CD14-positive monocyte (primary cell): ENCODE measurements around the gene RAB24. TPM values are rescaled to one million over a fixed set of nuclear protein-coding genes. Genes with fewer than 3 reads are reported as not detected.
A peak's percentile ranks its signal among the peaks of the same experiment; 100 is the strongest.

Source experiments
- DNase-seq, 3 donors: peaks; one replicate each; pipeline ENCODE4 v3.0.0-alpha.2; 2011 to 2022
- H2AFZ ChIP-seq: 2 replicates; pipeline ENCODE4 v1.6.0; 2012; ENCODE audit warnings: mild to moderate bottlenecking, low read depth, low read length, inconsistent platforms; ENCODE audit not compliant: insufficient read depth, poor library complexity, severe bottlenecking
- H3K27ac ChIP-seq, 2 donors: 1 replicate in 1 of 2; 2 replicates in 1 of 2; pipeline ENCODE4 v1.5.1; 2012 to 2013; ENCODE audit warnings: low read length in 2 of 2, control low read depth in 1 of 2, inconsistent platforms in 1 of 2, low read depth in 1 of 2, mild to moderate bottlenecking in 1 of 2
- H3K27me3 ChIP-seq, 2 donors: one replicate each; pipeline versions ENCODE4 v1.6.0 to v1.6.1; 2011 to 2013; ENCODE audit warnings: low read length in 2 of 2; ENCODE audit not compliant: control insufficient read depth in 2 of 2, insufficient read depth in 2 of 2
- H3K36me3 ChIP-seq, 2 donors: replicated peaks in 1 of 2; 1 replicate in 1 of 2; 2 replicates in 1 of 2; pipeline versions ENCODE4 v1.5.1 to v1.6.1; 2012 to 2013; ENCODE audit warnings: low read length in 2 of 2, control low read depth in 1 of 2, inconsistent platforms in 1 of 2, mild to moderate bottlenecking in 1 of 2; ENCODE audit not compliant: insufficient read depth in 2 of 2, control insufficient read depth in 1 of 2
- H3K4me1 ChIP-seq, 2 donors: 1 replicate in 1 of 2; 2 replicates in 1 of 2; pipeline versions ENCODE4 v1.5.1 to v1.6.1; 2012 to 2013; ENCODE audit warnings: low read length in 2 of 2, control low read depth in 1 of 2, inconsistent platforms in 1 of 2, mild to moderate bottlenecking in 1 of 2, moderate library complexity in 1 of 2; ENCODE audit not compliant: insufficient read depth in 2 of 2, control insufficient read depth in 1 of 2
- H3K4me2 ChIP-seq: replicated peaks from 2 replicates; pipeline ENCODE3; 2012; ENCODE audit warnings: low read length, moderate library complexity, mild to moderate bottlenecking; ENCODE audit not compliant: poor library complexity, severe bottlenecking; ENCODE audit errors: extremely low read depth
- H3K4me3 ChIP-seq, 3 experiments: fragments of 200-600 bp in 1 of 3; sonication (generic) in 1 of 3; replicated peaks in 1 of 3; 1 replicate in 2 of 3; 2 replicates in 1 of 3; pipeline ENCODE4 v1.5.1; 2011 to 2013; ENCODE audit warnings: low read length in 3 of 3, mild to moderate bottlenecking in 3 of 3, control low read depth in 2 of 3, low read depth in 2 of 3, inconsistent platforms in 1 of 3, moderate library complexity in 1 of 3
- H3K79me2 ChIP-seq: 2 replicates; pipeline ENCODE4 v1.6.0; 2012; ENCODE audit warnings: mild to moderate bottlenecking, control low read depth, inconsistent platforms, low read length, moderate library complexity; ENCODE audit not compliant: insufficient read depth
- H3K9ac ChIP-seq: 2 replicates; pipeline ENCODE4 v1.6.0; 2017; ENCODE audit warnings: low read length, mild to moderate bottlenecking; ENCODE audit not compliant: insufficient read depth, poor library complexity, severe bottlenecking
- H3K9me3 ChIP-seq, 2 donors: replicated peaks in 1 of 2; 1 replicate in 1 of 2; 2 replicates in 1 of 2; pipeline versions ENCODE4 v1.5.1 to v1.6.1; 2012 to 2013; ENCODE audit warnings: low read length in 2 of 2, control low read depth in 1 of 2; ENCODE audit not compliant: control insufficient read depth in 1 of 2, insufficient read depth in 1 of 2
- H4K20me1 ChIP-seq: 2 replicates; pipeline ENCODE4 v1.6.0; 2012; ENCODE audit warnings: mild to moderate bottlenecking, low read length, control low read depth, moderate library complexity; ENCODE audit not compliant: insufficient read depth
- H3K27ac Mint-ChIP-seq, 7 donors: one replicate each; pipeline ENCODE4 v1.8.0; 2020; ENCODE audit warnings: mild to moderate bottlenecking in 7 of 7, mixed read lengths in 7 of 7, moderate library complexity in 6 of 7, inconsistent platforms in 2 of 7
- H3K27me3 Mint-ChIP-seq, 3 donors: one replicate each; pipeline ENCODE4 v1.8.0; 2021 to 2022; ENCODE audit warnings: low read depth in 3 of 3, mild to moderate bottlenecking in 3 of 3, mixed read lengths in 3 of 3, moderate library complexity in 3 of 3, inconsistent platforms in 1 of 3
- H3K36me3 Mint-ChIP-seq, 2 donors: one replicate each; pipeline ENCODE4 v1.8.0; 2020; ENCODE audit warnings: mixed read lengths in 2 of 2, inconsistent platforms in 1 of 2, mild to moderate bottlenecking in 1 of 2
- H3K4me1 Mint-ChIP-seq: one replicate; pipeline ENCODE4 v1.8.0; 2020; ENCODE audit warnings: mild to moderate bottlenecking, mixed read lengths
- H3K4me3 Mint-ChIP-seq, 2 donors: one replicate each; pipeline ENCODE4 v1.8.0; 2020; ENCODE audit warnings: mild to moderate bottlenecking in 2 of 2, mixed read lengths in 2 of 2, moderate library complexity in 1 of 2
- H3K9me3 Mint-ChIP-seq, 7 donors: one replicate each; pipeline ENCODE4 v1.8.0; 2020 to 2022; ENCODE audit warnings: mixed read lengths in 7 of 7, mild to moderate bottlenecking in 6 of 7, moderate library complexity in 6 of 7, inconsistent platforms in 2 of 7
- WGBS: methylation state at CpG from one replicate; pipeline ENCODE4 v1.1.5; 2013; ENCODE audit warnings: missing lambda C conversion rate; ENCODE audit not compliant: insufficient coverage; 5-methylcytosine and 5-hydroxymethylcytosine counted together
- intact Hi-C, 2 donors: fragments of 100-400 bp; cut with micrococcal nuclease; formaldehyde crosslinking; loops; one replicate each; pipeline versions ENCODE4 v1.15.0 to v1.15.1; 2023
- polyA minus RNA-seq: library from RNA; depleted of rRNA, polyadenylated mRNA; stranded (reverse); fragments of >200 nt; gene quantifications from 2 replicates; pipeline ENCODE4 v1.2.3, GENCODE V29; 2012
- polyA plus RNA-seq, 3 donors: library from polyadenylated mRNA; depleted of rRNA in 1 of 3; unstranded in 2 of 3; stranded (reverse) in 1 of 3; fragments of 300-500 nt in 2 of 3; fragments of >200 nt in 1 of 3; fragmentation: Illumina TruSeq in 2 of 3; gene quantifications; 1 replicate in 2 of 3; 2 replicates in 1 of 3; pipeline ENCODE4 v1.2.3, GENCODE V29; 2012 to 2021
- total RNA-seq, 12 experiments: library from RNA in 1 of 12; stranded (reverse) in 1 of 12; fragments of 120-200 nt in 1 of 12; gene quantifications; one replicate each; pipeline ENCODE4 v1.2.4 and lab custom pipeline; 2013 to 2026; ENCODE audit warnings: mixed read lengths in 6 of 12, inconsistent platforms in 1 of 12
- TF ChIP-seq, protein P1 (sequence below): fragments of 200-600 bp; IDR thresholded peaks from one replicate; pipeline ENCODE4 v1.8.0; 2022; ENCODE audit warnings: antibody characterized with exemption, mild to moderate bottlenecking

RAB24 gene
- total RNA-seq (2013), result 129 TPM
- 100 to 1,000 TPM in 1 of 3 donors, 10 to 100 TPM in 2; 74.3 to 465 (median 94.4) TPM for polyA plus RNA-seq
- polyA minus RNA-seq, result 16.9 and 33.0 TPM in 2 replicates
- total RNA-seq (lab: John Stamatoyannopoulos, UW), result 0.75 to 12.2 (median 7.1) reads per million in 11 experiments

DNA sequence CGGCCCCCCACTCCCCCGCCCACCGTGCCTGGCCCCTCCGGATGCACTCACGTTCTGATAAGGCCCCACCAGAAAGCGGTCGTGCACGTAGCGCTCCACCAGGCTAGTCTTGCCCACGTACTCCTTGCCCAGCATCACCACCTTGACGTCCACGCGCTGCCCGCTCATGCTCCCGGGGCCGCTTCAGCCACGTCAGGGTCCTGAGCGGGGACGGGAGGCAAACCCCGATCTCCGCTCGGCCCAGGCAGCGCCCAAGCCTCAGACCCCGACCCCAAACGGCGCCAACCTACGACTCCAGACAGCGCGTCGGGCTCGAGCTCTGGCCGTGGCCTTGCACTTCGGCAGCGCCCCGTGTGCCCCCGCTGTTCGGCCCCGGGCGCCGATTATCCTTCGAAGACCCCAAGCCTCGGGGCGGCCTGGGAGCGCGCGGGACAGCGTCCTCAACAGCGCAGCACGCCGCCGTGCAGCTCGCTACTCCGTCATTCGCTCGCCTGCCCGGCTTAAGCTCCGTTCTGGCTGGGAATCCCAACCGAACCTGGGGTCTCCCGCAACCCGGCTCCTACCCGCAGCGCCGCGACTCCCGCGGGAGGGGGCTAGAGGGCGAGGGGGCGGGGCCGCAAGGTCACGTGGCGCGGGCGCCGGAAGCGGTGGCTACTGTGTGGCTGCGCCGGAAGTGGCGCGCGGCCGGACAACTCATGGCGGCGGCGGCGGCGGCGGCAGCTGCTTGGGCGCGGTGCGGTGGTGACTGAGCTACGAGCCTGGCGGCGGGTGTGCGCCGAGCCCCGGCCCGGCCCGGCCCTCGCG lies at the start of gene RAB24, which contains the start of gene PRELID1:
TSS of gene RAB24 (minus strand) at position 599 of the 804 bp plus-strand sequence. CDS start at position 168, 431 bp downstream.
TSS of gene PRELID1 (plus strand) at position 679 of the 804 bp plus-strand sequence. CDS start 187 bp downstream, outside the sequence.
- H3K27me3 ChIP-seq, result no peaks in the 10 kb centered on the region
- Mint-ChIP-seq H3K27ac (peak within 1 kb of the TSS; percentile 91 to 99 (median 96)), H3K36me3 (peaks cover 46 to 62% of the 10 kb centered on the region in 2 donors), H3K4me1 (peaks cover 81% of the 10 kb centered on the region), H3K4me3 (peak within 1 kb of the TSS; percentile 93 to 96), H3K27me3 (peaks cover 0 to 2% (median 0%) of the 10 kb centered on the region in 3 donors), H3K9me3 (peaks cover 0 to 3% (median 0%) of the 10 kb centered on the region in 7 donors)
- WGBS, result under 1% methylated on average over 99 of the region's 100 CpGs
- no peaks in the 10 kb centered on the region for H3K9me3 ChIP-seq
- intact Hi-C loops, result loop anchor here (5.0 to 10.0 kb wide), 4 partner anchors 166 to 849 kb away; partner anchors contain the start of genes NHP2 (in 1 of the 2), RNF44 (in 1 of the 2) and TMED9 (in 1 of the 2)
- H2AFZ ChIP-seq, result peak within 1 kb of the TSS; percentile 84
- peak within 1 kb of the TSS; percentile 80 for H3K9ac ChIP-seq
- TF ChIP-seq, protein P1, sequence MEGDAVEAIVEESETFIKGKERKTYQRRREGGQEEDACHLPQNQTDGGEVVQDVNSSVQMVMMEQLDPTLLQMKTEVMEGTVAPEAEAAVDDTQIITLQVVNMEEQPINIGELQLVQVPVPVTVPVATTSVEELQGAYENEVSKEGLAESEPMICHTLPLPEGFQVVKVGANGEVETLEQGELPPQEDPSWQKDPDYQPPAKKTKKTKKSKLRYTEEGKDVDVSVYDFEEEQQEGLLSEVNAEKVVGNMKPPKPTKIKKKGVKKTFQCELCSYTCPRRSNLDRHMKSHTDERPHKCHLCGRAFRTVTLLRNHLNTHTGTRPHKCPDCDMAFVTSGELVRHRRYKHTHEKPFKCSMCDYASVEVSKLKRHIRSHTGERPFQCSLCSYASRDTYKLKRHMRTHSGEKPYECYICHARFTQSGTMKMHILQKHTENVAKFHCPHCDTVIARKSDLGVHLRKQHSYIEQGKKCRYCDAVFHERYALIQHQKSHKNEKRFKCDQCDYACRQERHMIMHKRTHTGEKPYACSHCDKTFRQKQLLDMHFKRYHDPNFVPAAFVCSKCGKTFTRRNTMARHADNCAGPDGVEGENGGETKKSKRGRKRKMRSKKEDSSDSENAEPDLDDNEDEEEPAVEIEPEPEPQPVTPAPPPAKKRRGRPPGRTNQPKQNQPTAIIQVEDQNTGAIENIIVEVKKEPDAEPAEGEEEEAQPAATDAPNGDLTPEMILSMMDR, result peak; percentile 47
- peak within 1 kb of the TSS; percentile 88 for H3K4me2 ChIP-seq
- H3K4me1 ChIP-seq, result peaks cover 83 to 94% of the 10 kb centered on the region in 2 donors
- H3K27ac ChIP-seq, result peak within 1 kb of the TSS; percentile 79 to 95
- peaks cover 36 to 44% of the 10 kb centered on the region in 2 donors for H3K36me3 ChIP-seq
- peak; percentile 84 to 92 (median 92) for DNase-seq
- peaks cover 48% of the 10 kb centered on the region for H4K20me1 ChIP-seq
- H3K79me2 ChIP-seq, result peaks cover 72% of the 10 kb centered on the region
- H3K4me3 ChIP-seq, result peak within 1 kb of the TSS; percentile 91 to 97 (median 96)

DNA sequence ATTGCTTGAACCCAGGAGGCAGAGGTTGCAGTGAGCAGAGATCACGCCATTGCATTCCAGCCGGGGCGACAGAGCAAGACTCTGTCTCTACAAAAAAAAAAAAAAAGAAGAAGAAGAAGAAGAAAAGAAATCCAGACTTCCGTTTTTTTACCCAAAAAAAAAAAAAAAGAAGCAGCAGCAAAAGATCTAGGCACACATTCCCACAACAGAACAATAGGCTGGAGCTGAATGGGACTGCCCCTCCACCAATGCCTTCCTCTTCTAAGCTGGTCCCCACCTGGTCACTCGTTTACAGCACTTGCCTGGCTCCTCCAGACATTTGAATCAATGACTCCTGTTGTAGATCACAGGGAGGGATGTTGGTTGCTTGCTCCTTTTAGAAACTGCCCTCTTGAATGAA lies 49.6 kb upstream of the RAB24 start:
- Mint-ChIP-seq H3K27ac (peak overlapping the region; percentile 70 to 89 (median 83)), H3K27me3 (peaks cover 0 to 2% (median 1%) of the 10 kb centered on the region in 3 donors), H3K9me3 (peaks cover 3 to 11% (median 7%) of the 10 kb centered on the region in 7 donors), H3K4me1 (peaks cover 78% of the 10 kb centered on the region), H3K36me3 (peaks cover 11 to 21% of the 10 kb centered on the region in 2 donors), H3K4me3 (peak overlapping the region; percentile 31 to 64)
- Histone ChIP-seq H2AFZ (no peak overlapping the region), H3K4me2 (peak overlapping the region; percentile 33), H3K4me3 (peak overlapping the region in 1 of 3 experiments; percentile 42), H3K4me1 (peaks cover 76 to 90% of the 10 kb centered on the region in 2 donors), H3K79me2 (peaks cover 44% of the 10 kb centered on the region), H4K20me1 (peaks cover 30% of the 10 kb centered on the region), H3K27me3 (no peaks in the 10 kb centered on the region), H3K27ac (peak overlapping the region; percentile 21 to 53), H3K9me3 (peaks cover 0 to 7% of the 10 kb centered on the region in 2 donors), H3K36me3 (peaks cover 9 to 15% of the 10 kb centered on the region in 2 donors), H3K9ac (no peak overlapping the region)
- DNase-seq, result peak in 2 of 3 donors; percentile 57 to 67
- intact Hi-C loops, result loop anchor here in 1 of 2 donors (5.0 kb wide), 1 partner anchor 46 kb away; no protein-coding TSS in a partner anchor
- no CpG with 5 or more reads among the region's 5 CpGs for WGBS
- TF ChIP-seq, protein P1, result no peak
